Measurements from ENCODE around the gene CALCR. TPM values are rescaled to one million over a fixed set of nuclear protein-coding genes. Genes with fewer than 3 reads are reported as not detected.

The CALCR gene
- 0.38 TPM for total RNA-seq

DNA sequence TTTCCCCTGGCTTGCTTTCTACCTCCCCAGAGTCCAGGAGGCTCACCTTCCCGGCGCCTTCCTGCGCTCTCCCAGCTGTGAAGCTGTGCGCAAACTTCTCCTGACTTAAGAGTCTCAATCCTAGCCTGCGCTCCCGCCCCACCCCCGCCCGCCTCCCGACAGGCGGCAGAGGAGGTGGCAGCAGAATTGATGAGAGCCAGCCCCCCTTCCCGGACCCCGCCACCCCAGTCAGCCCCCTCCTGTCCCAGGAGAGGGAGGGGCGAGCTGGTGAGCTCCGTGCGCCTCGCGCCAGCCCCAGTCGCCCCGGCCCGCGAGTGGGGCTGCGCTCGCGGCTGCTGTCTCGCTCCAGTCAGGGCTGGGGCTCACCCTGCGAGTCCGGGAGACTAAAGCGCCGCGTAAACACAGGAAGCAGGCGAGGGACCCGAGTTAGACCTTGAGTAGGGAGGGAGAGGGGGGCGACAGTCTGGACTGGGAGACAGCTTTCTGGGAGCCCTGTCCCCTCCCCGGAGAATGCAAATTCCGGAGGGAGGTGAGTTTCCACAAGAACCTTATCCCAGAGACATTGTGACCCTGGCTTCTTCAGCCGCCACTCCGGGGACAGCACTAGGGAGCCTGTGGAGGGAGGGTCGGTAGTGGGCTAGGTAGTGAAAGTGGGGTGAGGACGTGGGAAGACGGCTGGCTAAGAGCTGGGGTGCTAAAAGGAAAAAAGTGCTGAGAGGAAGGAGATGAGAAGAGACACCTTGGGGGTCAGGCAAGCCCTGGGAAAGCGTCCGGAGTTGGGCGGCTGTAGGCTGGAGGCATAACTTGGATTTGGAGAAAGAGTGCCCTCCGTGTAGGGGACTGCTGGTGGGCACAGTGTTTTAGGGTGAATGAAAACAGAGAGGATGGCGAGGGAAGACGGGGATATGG, at the start of gene CALCR:
Gene CALCR, minus strand, starts transcription at position 79 of the 909 bp plus-strand sequence. CDS start 87,743 bp downstream, outside the sequence.

